Neural cell (in vitro differentiated cells): Measurements from ENCODE around the gene CAPZA2. TPM values are rescaled to one million over a fixed set of nuclear protein-coding genes. Genes with fewer than 3 reads are reported as not detected.

Experiments used
- H2AFZ ChIP-seq: fragments of 200-600, 300-800 bp; sonication (generic), shearing (Covaris generic); 2 replicates; pipeline ENCODE4 v1.6.0; 2014; ENCODE audit warnings: low read depth, mild to moderate bottlenecking, antibody characterized with exemption, low read length, moderate library complexity
- H3F3A ChIP-seq: fragments of 200-600 bp; shearing (Covaris generic); 2 replicates; pipeline ENCODE4 v1.6.1; 2016; ENCODE audit warnings: mild to moderate bottlenecking, moderate library complexity, mixed read lengths, antibody characterized with exemption, low read length; ENCODE audit not compliant: insufficient read depth, poor library complexity, severe bottlenecking
- H3K27ac ChIP-seq: fragments of 200-600, 300-800 bp; sonication (generic), shearing (Covaris generic); 2 replicates; pipeline ENCODE4 v1.5.1; 2014; ENCODE audit warnings: mild to moderate bottlenecking, low read length, moderate library complexity
- H3K27me3 ChIP-seq: fragments of 300-800, 200-600 bp; sonication (generic), shearing (Covaris generic); 2 replicates; pipeline ENCODE4 v1.6.0; 2014; ENCODE audit warnings: mild to moderate bottlenecking, low read depth, low read length, moderate library complexity; ENCODE audit not compliant: insufficient read depth
- H3K36me3 ChIP-seq: fragments of 300-800, 200-600 bp; sonication (generic), shearing (Covaris generic); 2 replicates; pipeline ENCODE4 v1.5.1; 2014; ENCODE audit warnings: mild to moderate bottlenecking, antibody characterized with exemption, low read length, moderate library complexity; ENCODE audit not compliant: insufficient read depth
- H3K4me2 ChIP-seq: fragments of 300-800, 200-600 bp; sonication (generic), shearing (Covaris generic); 2 replicates; pipeline ENCODE4 v1.6.0; 2014; ENCODE audit warnings: mild to moderate bottlenecking, low read length
- H3K4me3 ChIP-seq: fragments of 300-800, 200-600 bp; sonication (generic), shearing (Covaris generic); 2 replicates; pipeline ENCODE4 v1.5.1; 2014; ENCODE audit warnings: mild to moderate bottlenecking, low read length, moderate library complexity
- H3K79me2 ChIP-seq: fragments of 200-600 bp; shearing (Covaris generic); replicated peaks from 2 replicates; pipeline ENCODE4 v1.6.0; 2014; ENCODE audit warnings: mild to moderate bottlenecking, low read length, moderate library complexity; ENCODE audit not compliant: insufficient read depth
- H3K9ac ChIP-seq: fragments of 300-800, 200-600 bp; sonication (generic), shearing (Covaris generic); 2 replicates; pipeline ENCODE4 v1.6.1; 2016; ENCODE audit warnings: mild to moderate bottlenecking, low read length, mixed read lengths
- H3K9me2 ChIP-seq: fragments of 200-600 bp; shearing (Covaris generic); 2 replicates; pipeline ENCODE4 v1.6.1; 2016; ENCODE audit warnings: mild to moderate bottlenecking, low read length, mixed read lengths; ENCODE audit not compliant: insufficient read depth
- H3K9me3 ChIP-seq: fragments of 200-600, 300-800 bp; sonication (generic), shearing (Covaris generic); 2 replicates; pipeline ENCODE4 v1.6.1; 2016; ENCODE audit warnings: mild to moderate bottlenecking, mixed run types, low read length, moderate library complexity, mixed read lengths
- H4K20me1 ChIP-seq: fragments of 200-600 bp; shearing (Covaris generic); 2 replicates; pipeline ENCODE4 v1.6.1; 2016; ENCODE audit warnings: mild to moderate bottlenecking, mixed run types; ENCODE audit not compliant: insufficient read depth
- EP300 ChIP-seq: fragments of 450-650 bp; conservative IDR thresholded peaks from 2 replicates; pipeline ENCODE4 v1.6.1; 2014; ENCODE audit warnings: antibody characterized with exemption, mild to moderate bottlenecking, moderate library complexity; ENCODE audit not compliant: poor library complexity, severe bottlenecking
- EZH2 ChIP-seq: fragments of 200-600, 300-800 bp; shearing (Covaris generic), sonication (generic); IDR thresholded peaks from 2 replicates; pipeline ENCODE4 v1.6.1; 2014; ENCODE audit warnings: antibody characterized with exemption, low read length, borderline replicate concordance, mild to moderate bottlenecking; ENCODE audit not compliant: insufficient read depth, poor library complexity, severe bottlenecking
- MXI1 ChIP-seq: fragments of 450-650 bp; conservative IDR thresholded peaks from 2 replicates; pipeline ENCODE4 v1.6.1; 2014; ENCODE audit warnings: antibody characterized with exemption, mild to moderate bottlenecking; ENCODE audit not compliant: poor library complexity, severe bottlenecking
- POLR2AphosphoS5 ChIP-seq: IDR thresholded peaks from 2 replicates; pipeline ENCODE4 v1.6.1; 2012
- RAD21 ChIP-seq: fragments of 450-650 bp; conservative IDR thresholded peaks from 2 replicates; pipeline ENCODE4 v1.6.1; 2014; ENCODE audit warnings: antibody characterized with exemption, mild to moderate bottlenecking, moderate library complexity
- SMC3 ChIP-seq: fragments of 450-650 bp; conservative IDR thresholded peaks from 2 replicates; pipeline ENCODE4 v1.6.1; 2014; ENCODE audit warnings: antibody characterized with exemption, mild to moderate bottlenecking, moderate library complexity; ENCODE audit not compliant: poor library complexity
- TAF1 ChIP-seq: IDR thresholded peaks from 2 replicates; pipeline ENCODE4 v1.6.1; 2012; ENCODE audit warnings: low read depth
- polyA plus RNA-seq: library from polyadenylated mRNA; depleted of rRNA; stranded (reverse); fragments of >200 nt; gene quantifications from 2 replicates; pipeline ENCODE4 v1.2.3, GENCODE V29; 2014
- TF ChIP-seq, protein P1 (sequence below): fragments of 450-650 bp; IDR thresholded peaks from 2 replicates; pipeline ENCODE4 v1.5.1; 2014; ENCODE audit warnings: antibody characterized with exemption, mild to moderate bottlenecking, moderate library complexity; ENCODE audit not compliant: poor library complexity, severe bottlenecking
- TF ChIP-seq, protein P2 (sequence below): IDR thresholded peaks from 2 replicates; pipeline ENCODE4 v1.6.1; 2012; ENCODE audit warnings: borderline replicate concordance

Gene CAPZA2
- polyA plus RNA-seq, 1 donor from 2014 or later: 191 TPM

DNA sequence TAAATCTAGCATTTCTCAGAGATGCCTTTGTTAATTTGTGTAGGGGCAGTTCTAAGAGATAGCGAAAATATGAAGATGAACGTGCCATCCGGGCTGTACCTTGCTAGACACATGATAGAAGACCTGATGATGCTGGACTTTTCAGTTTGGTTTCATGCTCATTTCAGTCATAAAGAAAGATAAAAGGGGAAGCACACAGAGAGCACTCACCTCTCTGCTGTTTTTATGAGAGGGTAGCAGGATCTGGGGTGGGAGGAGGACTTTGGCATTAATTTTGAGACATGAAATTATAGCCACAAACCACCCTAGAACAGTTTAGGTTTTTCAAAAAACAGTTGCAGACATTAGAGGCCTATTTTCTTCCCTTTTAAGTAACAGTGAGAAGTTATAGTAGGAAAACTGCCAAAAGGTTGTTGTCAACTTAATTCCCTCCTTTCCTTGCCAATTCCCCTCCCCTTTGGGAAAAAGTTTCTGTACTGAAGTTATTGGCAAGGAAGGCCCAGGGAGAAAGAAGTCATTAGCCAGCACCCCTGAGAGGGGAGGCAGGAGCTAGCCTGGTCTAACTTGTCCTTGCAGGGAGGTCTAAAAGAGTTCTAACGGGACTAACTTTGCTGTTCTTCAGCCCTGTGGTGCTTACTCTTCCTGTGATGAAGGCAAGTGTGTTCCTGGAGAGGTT, 93.6 kb downstream of the CAPZA2 start:
- H3K4me3 ChIP-seq: no peak overlapping the region

DNA sequence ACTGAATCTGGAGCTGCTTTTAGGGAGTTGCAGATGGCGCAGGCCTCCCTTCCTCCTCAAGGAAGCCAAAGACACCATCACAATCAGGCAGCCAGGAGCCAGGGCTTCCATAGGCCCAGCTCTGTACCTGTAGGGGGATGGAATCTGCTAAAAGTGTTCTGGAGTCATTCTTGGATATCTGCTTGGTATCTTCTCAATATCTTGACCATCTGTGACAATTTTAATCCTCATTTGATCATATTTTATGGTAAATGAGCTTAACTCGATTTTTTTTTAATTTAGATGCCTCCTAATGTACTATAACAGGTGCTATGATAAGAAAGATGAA, 94.1 kb downstream of the CAPZA2 start:
- H3K4me3 ChIP-seq: no peak overlapping the region
- no peaks in the 10 kb centered on the region for H3K36me3 ChIP-seq
- H3K79me2 ChIP-seq: no peaks in the 10 kb centered on the region

More for the DNA sequence above, 93.6 kb downstream of the CAPZA2 start:
- H4K20me1 ChIP-seq: no peaks in the 10 kb centered on the region
- H3K9me3 ChIP-seq: no peaks in the 10 kb centered on the region
- no peak overlapping the region for H3K9ac ChIP-seq
- no peak overlapping the region for H3K27ac ChIP-seq
- H3F3A ChIP-seq: peaks cover 10% of the 10 kb centered on the region
- H3K27me3 ChIP-seq: no peaks in the 10 kb centered on the region
- no peaks in the 10 kb centered on the region for H3K9me2 ChIP-seq
- H3K36me3 ChIP-seq: no peaks in the 10 kb centered on the region
- H2AFZ ChIP-seq: no peak overlapping the region
- H3K4me2 ChIP-seq: no peak overlapping the region
- H3K79me2 ChIP-seq: no peaks in the 10 kb centered on the region
- no peak for TF ChIP-seq RAD21

DNA sequence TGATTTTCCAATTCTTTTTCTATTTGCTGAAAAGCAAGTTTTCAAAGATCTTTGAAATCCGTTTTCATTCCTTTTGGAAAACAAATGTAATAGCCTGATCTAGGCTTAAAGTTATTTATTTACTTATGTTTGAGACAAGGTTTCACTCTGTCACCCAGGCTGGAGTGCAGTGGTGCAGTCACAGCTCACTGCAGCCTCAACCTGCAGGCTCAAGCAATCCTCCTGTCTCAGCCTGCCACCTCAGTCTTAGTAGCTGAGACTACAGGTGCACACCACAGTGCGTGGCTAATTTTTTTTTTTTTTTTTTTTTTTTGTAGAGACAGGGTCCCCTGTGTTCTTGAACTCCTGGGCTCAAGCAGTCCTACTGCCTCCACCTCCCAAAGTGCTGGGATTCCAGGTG, 95.5 kb downstream of the CAPZA2 start:
- no peaks in the 10 kb centered on the region for H3K36me3 ChIP-seq
- no peak overlapping the region for H3K4me3 ChIP-seq
- no peak overlapping the region for H3K27ac ChIP-seq

More for the DNA sequence above, 94.1 kb downstream of the CAPZA2 start:
- H3K9me2 ChIP-seq: no peaks in the 10 kb centered on the region
- no peak overlapping the region for H2AFZ ChIP-seq
- no peaks in the 10 kb centered on the region for H3K27me3 ChIP-seq
- H3K9me3 ChIP-seq: no peaks in the 10 kb centered on the region
- H3K4me2 ChIP-seq: no peak overlapping the region
- H4K20me1 ChIP-seq: no peaks in the 10 kb centered on the region
- peaks cover 10% of the 10 kb centered on the region for H3F3A ChIP-seq
- H3K27ac ChIP-seq: no peak overlapping the region
- H3K9ac ChIP-seq: no peak overlapping the region
- TF ChIP-seq EZH2 (no peak), TAF1 (no peak), POLR2AphosphoS5 (no peak), RAD21 (no peak)
- TF ChIP-seq, protein P1, sequence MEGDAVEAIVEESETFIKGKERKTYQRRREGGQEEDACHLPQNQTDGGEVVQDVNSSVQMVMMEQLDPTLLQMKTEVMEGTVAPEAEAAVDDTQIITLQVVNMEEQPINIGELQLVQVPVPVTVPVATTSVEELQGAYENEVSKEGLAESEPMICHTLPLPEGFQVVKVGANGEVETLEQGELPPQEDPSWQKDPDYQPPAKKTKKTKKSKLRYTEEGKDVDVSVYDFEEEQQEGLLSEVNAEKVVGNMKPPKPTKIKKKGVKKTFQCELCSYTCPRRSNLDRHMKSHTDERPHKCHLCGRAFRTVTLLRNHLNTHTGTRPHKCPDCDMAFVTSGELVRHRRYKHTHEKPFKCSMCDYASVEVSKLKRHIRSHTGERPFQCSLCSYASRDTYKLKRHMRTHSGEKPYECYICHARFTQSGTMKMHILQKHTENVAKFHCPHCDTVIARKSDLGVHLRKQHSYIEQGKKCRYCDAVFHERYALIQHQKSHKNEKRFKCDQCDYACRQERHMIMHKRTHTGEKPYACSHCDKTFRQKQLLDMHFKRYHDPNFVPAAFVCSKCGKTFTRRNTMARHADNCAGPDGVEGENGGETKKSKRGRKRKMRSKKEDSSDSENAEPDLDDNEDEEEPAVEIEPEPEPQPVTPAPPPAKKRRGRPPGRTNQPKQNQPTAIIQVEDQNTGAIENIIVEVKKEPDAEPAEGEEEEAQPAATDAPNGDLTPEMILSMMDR: no peak

More for the DNA sequence above, 95.5 kb downstream of the CAPZA2 start:
- Histone ChIP-seq H3K79me2 (no peaks in the 10 kb centered on the region), H3K9ac (no peak overlapping the region), H3K9me2 (no peaks in the 10 kb centered on the region), H3F3A (peaks cover 7% of the 10 kb centered on the region), H4K20me1 (no peaks in the 10 kb centered on the region), H3K27me3 (no peaks in the 10 kb centered on the region), H2AFZ (no peak overlapping the region), H3K9me3 (no peaks in the 10 kb centered on the region), H3K4me2 (no peak overlapping the region)
- TF ChIP-seq EZH2: no peak
- no peak for TF ChIP-seq POLR2AphosphoS5
- no peak for TF ChIP-seq TAF1
- TF ChIP-seq SMC3: no peak
- TF ChIP-seq MXI1: no peak
- no peak for TF ChIP-seq EP300
- no peak for TF ChIP-seq RAD21
- TF ChIP-seq, protein P2, sequence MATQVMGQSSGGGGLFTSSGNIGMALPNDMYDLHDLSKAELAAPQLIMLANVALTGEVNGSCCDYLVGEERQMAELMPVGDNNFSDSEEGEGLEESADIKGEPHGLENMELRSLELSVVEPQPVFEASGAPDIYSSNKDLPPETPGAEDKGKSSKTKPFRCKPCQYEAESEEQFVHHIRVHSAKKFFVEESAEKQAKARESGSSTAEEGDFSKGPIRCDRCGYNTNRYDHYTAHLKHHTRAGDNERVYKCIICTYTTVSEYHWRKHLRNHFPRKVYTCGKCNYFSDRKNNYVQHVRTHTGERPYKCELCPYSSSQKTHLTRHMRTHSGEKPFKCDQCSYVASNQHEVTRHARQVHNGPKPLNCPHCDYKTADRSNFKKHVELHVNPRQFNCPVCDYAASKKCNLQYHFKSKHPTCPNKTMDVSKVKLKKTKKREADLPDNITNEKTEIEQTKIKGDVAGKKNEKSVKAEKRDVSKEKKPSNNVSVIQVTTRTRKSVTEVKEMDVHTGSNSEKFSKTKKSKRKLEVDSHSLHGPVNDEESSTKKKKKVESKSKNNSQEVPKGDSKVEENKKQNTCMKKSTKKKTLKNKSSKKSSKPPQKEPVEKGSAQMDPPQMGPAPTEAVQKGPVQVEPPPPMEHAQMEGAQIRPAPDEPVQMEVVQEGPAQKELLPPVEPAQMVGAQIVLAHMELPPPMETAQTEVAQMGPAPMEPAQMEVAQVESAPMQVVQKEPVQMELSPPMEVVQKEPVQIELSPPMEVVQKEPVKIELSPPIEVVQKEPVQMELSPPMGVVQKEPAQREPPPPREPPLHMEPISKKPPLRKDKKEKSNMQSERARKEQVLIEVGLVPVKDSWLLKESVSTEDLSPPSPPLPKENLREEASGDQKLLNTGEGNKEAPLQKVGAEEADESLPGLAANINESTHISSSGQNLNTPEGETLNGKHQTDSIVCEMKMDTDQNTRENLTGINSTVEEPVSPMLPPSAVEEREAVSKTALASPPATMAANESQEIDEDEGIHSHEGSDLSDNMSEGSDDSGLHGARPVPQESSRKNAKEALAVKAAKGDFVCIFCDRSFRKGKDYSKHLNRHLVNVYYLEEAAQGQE: no peak
- TF ChIP-seq, protein P1: no peak
